Liver (tissue), 9 donors: Measurements from ENCODE around the gene PPP3CA. TPM values are rescaled to one million over a fixed set of nuclear protein-coding genes. Genes with fewer than 3 reads are reported as not detected.
A peak's percentile ranks its signal among the peaks of the same experiment; 100 is the strongest.

ENCODE experiments used
- DNase-seq: peaks from one replicate; pipeline ENCODE4 v3.0.0-alpha.2; 2017; ENCODE audit warnings: low spot score
- H3K27ac ChIP-seq, 2 donors: one replicate each; pipeline ENCODE4 v1.7.0; 2013; ENCODE audit warnings: inconsistent platforms in 2 of 2, low read length in 2 of 2, control low read depth in 1 of 2, low read depth in 1 of 2, mild to moderate bottlenecking in 1 of 2
- H3K27me3 ChIP-seq, 4 donors: one replicate each; pipeline versions ENCODE4 v1.6.1 to v1.7.0; 2013; ENCODE audit warnings: low read length in 3 of 4, inconsistent platforms in 1 of 4, mild to moderate bottlenecking in 1 of 4, moderate library complexity in 1 of 4; ENCODE audit not compliant: control insufficient read depth in 4 of 4, insufficient read depth in 4 of 4
- H3K36me3 ChIP-seq, 4 donors: one replicate each; pipeline versions ENCODE4 v1.6.1 to v1.7.0; 2013; ENCODE audit warnings: low read length in 3 of 4, mild to moderate bottlenecking in 3 of 4, low read depth in 1 of 4, moderate library complexity in 1 of 4; ENCODE audit not compliant: control insufficient read depth in 4 of 4, insufficient read depth in 3 of 4
- H3K4me1 ChIP-seq, 4 donors: one replicate each; pipeline versions ENCODE4 v1.6.1 to v1.7.0; 2013; ENCODE audit warnings: low read length in 3 of 4, mild to moderate bottlenecking in 3 of 4, moderate library complexity in 1 of 4; ENCODE audit not compliant: control insufficient read depth in 4 of 4, insufficient read depth in 4 of 4
- H3K4me3 ChIP-seq, 3 donors: one replicate each; pipeline versions ENCODE4 v1.6.1 to v1.7.0; 2013; ENCODE audit warnings: low read length in 3 of 3, control low read depth in 1 of 3, low read depth in 1 of 3, mild to moderate bottlenecking in 1 of 3
- H3K9ac ChIP-seq, 2 donors: one replicate each; pipeline ENCODE4 v1.7.0; 2013; ENCODE audit warnings: low read length in 2 of 2, mild to moderate bottlenecking in 2 of 2, moderate library complexity in 2 of 2, control low read depth in 1 of 2, low read depth in 1 of 2
- H3K9me3 ChIP-seq, 4 donors: one replicate each; pipeline versions ENCODE4 v1.6.1 to v1.7.0; 2013; ENCODE audit warnings: low read length in 3 of 4; ENCODE audit not compliant: control insufficient read depth in 4 of 4
- ATF3 ChIP-seq: IDR thresholded peaks from 2 replicates; pipeline ENCODE4 v1.6.1; 2016; ENCODE audit warnings: antibody characterized with exemption
- EGR1 ChIP-seq, 2 donors: IDR thresholded peaks; 2 replicates each; pipeline ENCODE4 v1.6.1; 2016 to 2018; ENCODE audit warnings: antibody characterized with exemption in 2 of 2, low read depth in 2 of 2
- FOXA1 ChIP-seq: IDR thresholded peaks from 2 replicates; pipeline ENCODE4 v1.6.1; 2016; ENCODE audit warnings: antibody characterized with exemption
- FOXA2 ChIP-seq: IDR thresholded peaks from 2 replicates; pipeline ENCODE4 v1.6.1; 2016; ENCODE audit warnings: antibody characterized with exemption
- GABPA ChIP-seq, 2 donors: IDR thresholded peaks in 1 of 2; conservative IDR thresholded peaks in 1 of 2; 2 replicates each; pipeline ENCODE4 v1.6.1; 2016; ENCODE audit warnings: antibody characterized with exemption in 2 of 2, mild to moderate bottlenecking in 1 of 2, moderate library complexity in 1 of 2
- HNF4A ChIP-seq, 2 donors: conservative IDR thresholded peaks; 2 replicates each; pipeline ENCODE4 v1.6.1; 2016; ENCODE audit warnings: antibody characterized with exemption in 2 of 2, mild to moderate bottlenecking in 2 of 2
- HNF4G ChIP-seq: IDR thresholded peaks from 2 replicates; pipeline ENCODE4 v1.6.1; 2016; ENCODE audit warnings: antibody characterized with exemption
- JUND ChIP-seq, 2 donors: IDR thresholded peaks; 2 replicates each; pipeline ENCODE4 v1.6.1; 2016; ENCODE audit warnings: antibody characterized with exemption in 2 of 2
- NR2F2 ChIP-seq: IDR thresholded peaks from 2 replicates; pipeline ENCODE4 v1.6.1; 2016; ENCODE audit warnings: antibody characterized with exemption
- RAD21 ChIP-seq, 2 donors: IDR thresholded peaks; 2 replicates each; pipeline ENCODE4 v1.6.1; 2016; ENCODE audit warnings: antibody characterized with exemption in 2 of 2, mild to moderate bottlenecking in 2 of 2
- REST ChIP-seq: IDR thresholded peaks from 2 replicates; pipeline ENCODE4 v1.6.1; 2016; ENCODE audit warnings: antibody characterized with exemption, mild to moderate bottlenecking
- RXRA ChIP-seq, 2 donors: IDR thresholded peaks; 2 replicates each; pipeline ENCODE4 v1.6.1; 2017 to 2018; ENCODE audit warnings: antibody characterized with exemption in 2 of 2, mild to moderate bottlenecking in 1 of 2
- SP1 ChIP-seq: IDR thresholded peaks from 2 replicates; pipeline ENCODE4 v1.6.1; 2018; ENCODE audit warnings: antibody characterized with exemption, mild to moderate bottlenecking
- TAF1 ChIP-seq: conservative IDR thresholded peaks from 2 replicates; pipeline ENCODE4 v1.6.1; 2016; ENCODE audit warnings: antibody characterized with exemption, mild to moderate bottlenecking
- YY1 ChIP-seq: IDR thresholded peaks from 2 replicates; pipeline ENCODE4 v1.6.1; 2016; ENCODE audit warnings: antibody characterized with exemption, mild to moderate bottlenecking
- ZBTB33 ChIP-seq: IDR thresholded peaks from 2 replicates; pipeline ENCODE4 v1.6.1; 2016; ENCODE audit warnings: antibody characterized with exemption
- WGBS: extraction: QIAGEN DNeasy Blood & Tissue Kit; methylation state at CpG from one replicate; pipeline ENCODE4 v1.1.7; 2013; 5-methylcytosine and 5-hydroxymethylcytosine counted together
- polyA plus RNA-seq, 2 donors: library from polyadenylated mRNA; stranded (reverse) in 1 of 2; unstranded in 1 of 2; fragments of 200-250 nt in 1 of 2; fragments of >200 nt in 1 of 2; fragmentation: Nextera tagmentation in 1 of 2; extraction: Ambion mirVana in 1 of 2; gene quantifications; one replicate each; pipeline versions ENCODE4 v1.2.1 to v1.2.3, GENCODE V29; 2013 to 2015
- total RNA-seq, 2 donors: library from RNA; depleted of rRNA; stranded (reverse); fragments of >200 nt; gene quantifications; one replicate each; pipeline ENCODE4 v1.2.3, GENCODE V29; 2014
- TF ChIP-seq, protein P1 (sequence below): fragments of 150-350 bp; IDR thresholded peaks from 2 replicates; pipeline ENCODE4 v1.5.1; 2017; ENCODE audit warnings: improper control_type of control experiment, low read depth, low read length; ENCODE audit not compliant: missing input control
- TF ChIP-seq, protein P2 (sequence below): IDR thresholded peaks from 2 replicates; pipeline ENCODE4 v1.6.1; 2016; ENCODE audit warnings: antibody characterized with exemption
- donor health status: healthy.
- donor health status: healthy.
- donor health status: healthy.
- donor health status: healthy.
- donor health status: healthy.

PPP3CA gene
- total and polyA plus RNA-seq, 4 donors, result 3.6 to 18.2 (median 14.2) TPM

GRCh38 chr4:100979736-100980135 is 367.6 kb downstream of the PPP3CA start (continued):
- no peak for TF ChIP-seq REST

GRCh38 chr4:100977746-100978397 is 369.5 kb downstream of the PPP3CA start:
- H3K4me3 ChIP-seq, result no peak overlapping the region
- WGBS, result 36% methylated on average over 3 of the region's 3 CpGs
- H3K9ac ChIP-seq, result peak overlapping the region in 1 of 2 donors; percentile 1
- DNase-seq, result no peak
- TF ChIP-seq NR2F2 (no peak), TAF1 (no peak), YY1 (peak; percentile 63), ATF3 (peak; percentile 64), FOXA2 (peak; percentile 17), HNF4G (peak; percentile 17), ZBTB33 (peak; percentile 34), HNF4A (conservative IDR thresholded peaks at IDR 0.05) (peak; percentile 54 to 71), FOXA1 (no peak), SP1 (peak; percentile 40), JUND (IDR thresholded peaks at IDR 0.05) (peak in 1 of 2 donors; percentile 39), RAD21 (IDR thresholded peaks at IDR 0.05) (peak; percentile 55 to 63), EGR1 (IDR thresholded peaks at IDR 0.05; ENCODE audit: low read depth in 2 of 2) (no peak), RXRA (IDR thresholded peaks at IDR 0.05) (peak; percentile 42 to 71), REST (no peak), GABPA (IDR thresholded peaks at IDR 0.05 in 1 of 2, conservative IDR thresholded peaks at IDR 0.05 in 1 of 2) (peak in 1 of 2 donors; percentile 16)
- TF ChIP-seq, protein P1, sequence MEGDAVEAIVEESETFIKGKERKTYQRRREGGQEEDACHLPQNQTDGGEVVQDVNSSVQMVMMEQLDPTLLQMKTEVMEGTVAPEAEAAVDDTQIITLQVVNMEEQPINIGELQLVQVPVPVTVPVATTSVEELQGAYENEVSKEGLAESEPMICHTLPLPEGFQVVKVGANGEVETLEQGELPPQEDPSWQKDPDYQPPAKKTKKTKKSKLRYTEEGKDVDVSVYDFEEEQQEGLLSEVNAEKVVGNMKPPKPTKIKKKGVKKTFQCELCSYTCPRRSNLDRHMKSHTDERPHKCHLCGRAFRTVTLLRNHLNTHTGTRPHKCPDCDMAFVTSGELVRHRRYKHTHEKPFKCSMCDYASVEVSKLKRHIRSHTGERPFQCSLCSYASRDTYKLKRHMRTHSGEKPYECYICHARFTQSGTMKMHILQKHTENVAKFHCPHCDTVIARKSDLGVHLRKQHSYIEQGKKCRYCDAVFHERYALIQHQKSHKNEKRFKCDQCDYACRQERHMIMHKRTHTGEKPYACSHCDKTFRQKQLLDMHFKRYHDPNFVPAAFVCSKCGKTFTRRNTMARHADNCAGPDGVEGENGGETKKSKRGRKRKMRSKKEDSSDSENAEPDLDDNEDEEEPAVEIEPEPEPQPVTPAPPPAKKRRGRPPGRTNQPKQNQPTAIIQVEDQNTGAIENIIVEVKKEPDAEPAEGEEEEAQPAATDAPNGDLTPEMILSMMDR, result no peak
- TF ChIP-seq, protein P2, sequence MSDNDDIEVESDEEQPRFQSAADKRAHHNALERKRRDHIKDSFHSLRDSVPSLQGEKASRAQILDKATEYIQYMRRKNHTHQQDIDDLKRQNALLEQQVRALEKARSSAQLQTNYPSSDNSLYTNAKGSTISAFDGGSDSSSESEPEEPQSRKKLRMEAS, result no peak
- peaks cover 0 to 17% (median 10%) of the 10 kb centered on the region in 4 donors for H3K4me1 ChIP-seq
- no peaks in the 10 kb centered on the region for H3K9me3 ChIP-seq
- no peaks in the 10 kb centered on the region for H3K36me3 ChIP-seq
- peak overlapping the region; percentile 39 to 51 for H3K27ac ChIP-seq
- H3K27me3 ChIP-seq, result no peaks in the 10 kb centered on the region
